ENCODE data around the gene ARF1. TPM values are rescaled to one million over a fixed set of nuclear protein-coding genes. Genes with fewer than 3 reads are reported as not detected.

ARF1 gene
- total RNA-seq, 2 donors from 2014 or later: 478 to 512 TPM

DNA sequence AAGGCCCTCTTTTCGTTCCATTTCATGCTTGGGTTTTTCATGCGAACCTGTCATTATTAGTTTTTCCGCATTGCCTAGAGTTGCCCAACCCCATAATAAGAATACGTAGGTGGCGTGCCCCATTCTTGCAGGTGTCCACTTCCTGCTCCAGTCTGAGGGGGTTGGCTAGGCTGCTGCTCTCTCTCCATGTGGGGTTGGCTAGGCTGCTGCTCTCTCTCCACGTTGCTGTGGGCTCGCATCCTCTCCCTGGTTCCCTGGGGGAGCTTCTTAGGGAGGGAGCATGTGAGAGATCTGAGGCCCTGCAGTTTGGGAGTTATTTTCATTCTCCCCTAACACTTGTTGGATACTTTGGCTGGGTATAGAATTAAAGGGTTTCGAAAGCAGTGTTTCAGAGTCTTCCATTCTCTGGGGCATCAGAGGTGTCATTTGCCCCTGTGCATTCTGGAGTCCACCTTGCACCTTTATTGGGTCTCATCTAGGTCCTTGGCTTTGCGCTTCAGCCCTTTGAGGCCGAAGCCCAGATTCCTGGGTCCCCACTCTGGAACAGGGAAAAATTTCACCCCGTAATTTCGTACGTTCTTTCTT is 12.0 kb downstream of the ARF1 start:
- Histone ChIP-seq H3K27me3 (replicated peaks; ENCODE audit: insufficient read depth) (no peaks in the 10 kb centered on the region), H3K27ac (no peak overlapping the region), H3K4me1 (replicated peaks) (peaks cover 22% of the 10 kb centered on the region), H3K36me3 (peaks cover 9 to 23% of the 10 kb centered on the region in 2 donors), H3K9me3 (no peaks in the 10 kb centered on the region), H3K4me3 (no peak overlapping the region)
- TF ChIP-seq POLR2AphosphoS5 (IDR thresholded peaks at IDR 0.05) (no peak), POLR2A (IDR thresholded peaks at IDR 0.05) (no peak)
- TF ChIP-seq, protein P1, sequence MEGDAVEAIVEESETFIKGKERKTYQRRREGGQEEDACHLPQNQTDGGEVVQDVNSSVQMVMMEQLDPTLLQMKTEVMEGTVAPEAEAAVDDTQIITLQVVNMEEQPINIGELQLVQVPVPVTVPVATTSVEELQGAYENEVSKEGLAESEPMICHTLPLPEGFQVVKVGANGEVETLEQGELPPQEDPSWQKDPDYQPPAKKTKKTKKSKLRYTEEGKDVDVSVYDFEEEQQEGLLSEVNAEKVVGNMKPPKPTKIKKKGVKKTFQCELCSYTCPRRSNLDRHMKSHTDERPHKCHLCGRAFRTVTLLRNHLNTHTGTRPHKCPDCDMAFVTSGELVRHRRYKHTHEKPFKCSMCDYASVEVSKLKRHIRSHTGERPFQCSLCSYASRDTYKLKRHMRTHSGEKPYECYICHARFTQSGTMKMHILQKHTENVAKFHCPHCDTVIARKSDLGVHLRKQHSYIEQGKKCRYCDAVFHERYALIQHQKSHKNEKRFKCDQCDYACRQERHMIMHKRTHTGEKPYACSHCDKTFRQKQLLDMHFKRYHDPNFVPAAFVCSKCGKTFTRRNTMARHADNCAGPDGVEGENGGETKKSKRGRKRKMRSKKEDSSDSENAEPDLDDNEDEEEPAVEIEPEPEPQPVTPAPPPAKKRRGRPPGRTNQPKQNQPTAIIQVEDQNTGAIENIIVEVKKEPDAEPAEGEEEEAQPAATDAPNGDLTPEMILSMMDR (IDR thresholded peaks at IDR 0.05): no peak
- 95% methylated on average over 13 of the region's 13 CpGs for WGBS
- intact Hi-C loops (cut with DNase I): no loop called here
- DNase-seq (ENCODE audit: low spot score): no peak

- Histone ChIP-seq H3K27me3 (replicated peaks; ENCODE audit: insufficient read depth) (no peaks in the 10 kb centered on the region), H3K9me3 (no peaks in the 10 kb centered on the region), H3K4me3 (no peak overlapping the region), H3K4me1 (replicated peaks) (peaks cover 16% of the 10 kb centered on the region), H3K36me3 (peaks cover 9 to 23% of the 10 kb centered on the region in 2 donors), H3K27ac (no peak overlapping the region)
- no peak for DNase-seq (ENCODE audit: low spot score)
- TF ChIP-seq, protein P1 (IDR thresholded peaks at IDR 0.05): no peak
- TF ChIP-seq POLR2A (IDR thresholded peaks at IDR 0.05) (no peak), POLR2AphosphoS5 (IDR thresholded peaks at IDR 0.05) (no peak)
- WGBS: 91% methylated on average over 4 of the region's 4 CpGs
- intact Hi-C loops (cut with DNase I): no loop called here
These were observed 12.7 kb downstream of the ARF1 start for GRCh38 chr1:228095161-228095560.

GRCh38 chr1:228095938-228096337 is 13.4 kb downstream of the ARF1 start:
- intact Hi-C loops (cut with DNase I): no loop called here
- H3K4me1 ChIP-seq (replicated peaks): peaks cover 8% of the 10 kb centered on the region
- TF ChIP-seq POLR2A (IDR thresholded peaks at IDR 0.05) (no peak), POLR2AphosphoS5 (IDR thresholded peaks at IDR 0.05) (no peak)
- TF ChIP-seq, protein P1 (IDR thresholded peaks at IDR 0.05): no peak
- H3K27ac ChIP-seq: no peak overlapping the region
- H3K4me3 ChIP-seq: no peak overlapping the region
- WGBS: 90% methylated on average over 8 of the region's 8 CpGs
- no peaks in the 10 kb centered on the region for H3K27me3 ChIP-seq (replicated peaks; ENCODE audit: insufficient read depth)
- H3K9me3 ChIP-seq: no peaks in the 10 kb centered on the region
- DNase-seq (ENCODE audit: low spot score): no peak
- peaks cover 9 to 23% of the 10 kb centered on the region in 2 donors for H3K36me3 ChIP-seq

DNA sequence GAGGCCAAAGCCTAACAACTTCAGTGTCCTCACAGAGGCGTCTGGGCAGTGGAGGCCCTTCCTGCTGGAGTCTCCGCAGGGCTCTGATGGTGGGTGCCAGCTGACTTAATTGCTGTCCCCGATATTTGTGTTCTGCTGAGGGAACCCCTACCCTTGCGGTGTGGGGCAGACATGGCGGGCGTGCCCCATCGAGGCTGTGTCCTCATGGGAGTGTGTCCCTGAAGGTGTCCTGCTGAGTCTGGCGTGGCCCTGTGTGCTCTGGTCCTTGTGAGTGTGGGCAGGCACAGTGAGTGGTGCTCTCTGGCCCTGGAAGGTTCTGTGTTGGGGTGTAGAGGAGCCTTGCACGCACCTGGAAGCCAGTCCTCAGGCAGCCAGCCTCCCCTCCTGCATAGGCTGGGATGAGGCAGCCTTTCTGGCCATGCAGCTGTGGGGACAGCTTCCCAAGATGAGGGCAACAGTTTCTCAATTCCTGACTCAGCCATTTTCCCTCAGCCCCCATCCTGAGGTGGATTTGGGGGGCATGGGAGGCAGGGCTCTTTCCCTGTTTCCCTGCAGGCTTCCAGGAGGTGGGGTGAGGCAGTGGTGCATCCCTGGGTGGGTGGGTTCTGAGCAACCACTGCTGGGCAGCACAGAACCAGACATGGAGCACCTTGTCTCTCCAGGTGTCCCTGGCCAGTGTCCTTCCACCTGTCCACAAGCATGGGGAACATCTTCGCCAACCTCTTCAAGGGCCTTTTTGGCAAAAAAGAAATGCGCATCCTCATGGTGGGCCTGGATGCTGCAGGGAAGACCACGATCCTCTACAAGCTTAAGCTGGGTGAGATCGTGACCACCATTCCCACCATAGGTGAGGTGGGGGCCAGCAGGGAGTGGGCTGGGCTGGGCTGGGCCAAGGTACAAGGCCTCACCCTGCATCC is 14.2 kb downstream of the ARF1 start:
- Histone ChIP-seq H3K36me3 (peaks cover 9 to 23% of the 10 kb centered on the region in 2 donors), H3K4me3 (no peak overlapping the region), H3K9me3 (no peaks in the 10 kb centered on the region), H3K27ac (no peak overlapping the region), H3K27me3 (replicated peaks; ENCODE audit: insufficient read depth) (no peaks in the 10 kb centered on the region), H3K4me1 (replicated peaks) (peaks cover 6% of the 10 kb centered on the region)
- TF ChIP-seq POLR2AphosphoS5 (IDR thresholded peaks at IDR 0.05) (no peak), POLR2A (IDR thresholded peaks at IDR 0.05) (no peak)
- TF ChIP-seq, protein P1 (IDR thresholded peaks at IDR 0.05): no peak
- intact Hi-C loops (cut with DNase I): no loop called here
- DNase-seq (ENCODE audit: low spot score): no peak
- WGBS: 91% methylated on average over 13 of the region's 13 CpGs
